DOHH2 (cell line): ENCODE results near the gene RBP2.

Experiments used
- H3F3A ChIP-seq: fragments of 200-600 bp; sonication (generic), shearing (Covaris generic); 2 replicates; pipeline ENCODE4 v1.6.0; 2016; ENCODE audit warnings: antibody characterized with exemption, mild to moderate bottlenecking; ENCODE audit not compliant: control insufficient read depth, insufficient read depth
- H3K27ac ChIP-seq: fragments of 200-600 bp; sonication (generic); 2 replicates; pipeline ENCODE4 v1.5.1; 2014; ENCODE audit warnings: low read depth, mild to moderate bottlenecking, low read length, moderate library complexity
- H3K27me3 ChIP-seq: fragments of 200-600 bp; sonication (generic); 2 replicates; pipeline ENCODE4 v1.6.1; 2014; ENCODE audit warnings: mild to moderate bottlenecking, low read length, mixed read lengths; ENCODE audit not compliant: control insufficient read depth
- H3K36me3 ChIP-seq: fragments of 200-600 bp; sonication (generic); 2 replicates; pipeline ENCODE4 v1.6.1; 2014; ENCODE audit warnings: mild to moderate bottlenecking, low read length, moderate library complexity, mixed read lengths; ENCODE audit not compliant: control insufficient read depth
- H3K4me1 ChIP-seq: fragments of 200-600 bp; sonication (generic); 2 replicates; pipeline ENCODE4 v1.6.1; 2014; ENCODE audit warnings: mild to moderate bottlenecking, low read length, mixed read lengths; ENCODE audit not compliant: control insufficient read depth
- H3K4me2 ChIP-seq: fragments of 200-600 bp; sonication (generic); 2 replicates; pipeline ENCODE4 v1.6.0; 2014; ENCODE audit warnings: mild to moderate bottlenecking, low read length, moderate library complexity
- H3K4me3 ChIP-seq: fragments of 200-600 bp; sonication (generic); 2 replicates; pipeline ENCODE4 v1.5.1; 2014; ENCODE audit warnings: mild to moderate bottlenecking, low read length, mixed read lengths
- H3K79me2 ChIP-seq: fragments of 200-600 bp; sonication (generic); 2 replicates; pipeline ENCODE4 v1.6.1; 2014; ENCODE audit warnings: mild to moderate bottlenecking, low read length, mixed read lengths; ENCODE audit not compliant: control insufficient read depth
- H3K9me2 ChIP-seq: fragments of 200-600 bp; sonication (generic); replicated peaks from 2 replicates; pipeline ENCODE4 v1.6.1; 2014; ENCODE audit warnings: mild to moderate bottlenecking, low read length, mixed read lengths; ENCODE audit not compliant: control insufficient read depth
- H3K9me3 ChIP-seq: fragments of 200-600 bp; sonication (generic); 2 replicates; pipeline ENCODE4 v1.6.1; 2014; ENCODE audit warnings: antibody characterized with exemption, low read length, mixed read lengths; ENCODE audit not compliant: control insufficient read depth, insufficient read depth
- H4K20me1 ChIP-seq: fragments of 200-600 bp; sonication (generic); 2 replicates; pipeline ENCODE4 v1.6.0; 2014; ENCODE audit warnings: low read depth, mild to moderate bottlenecking, antibody characterized with exemption, low read length, moderate library complexity; ENCODE audit not compliant: control insufficient read depth, insufficient read depth
- EZH2phosphoT487 ChIP-seq: fragments of 200-600 bp; sonication (generic); IDR thresholded peaks from 2 replicates; pipeline ENCODE4 v1.6.1; 2017; ENCODE audit warnings: borderline replicate concordance, mild to moderate bottlenecking, antibody characterized with exemption, low read length, moderate library complexity, mixed read lengths
- TF ChIP-seq, protein P1 (sequence below): fragments of 200-600 bp; sonication (generic); IDR thresholded peaks from one replicate; pipeline ENCODE4 v1.5.1; 2014; ENCODE audit warnings: antibody characterized with exemption, mild to moderate bottlenecking, low read depth, low read length; ENCODE audit not compliant: poor library complexity, severe bottlenecking

RBP2 gene

GRCh38 chr3:139506766-139507165 lies 30.4 kb upstream of the RBP2 start:
- no peaks in the 10 kb centered on the region for H3K9me3 ChIP-seq
- H3F3A ChIP-seq = no peaks in the 10 kb centered on the region
- no peak overlapping the region for H3K4me3 ChIP-seq
- no peaks in the 10 kb centered on the region for H3K36me3 ChIP-seq
- H4K20me1 ChIP-seq = no peaks in the 10 kb centered on the region
- no peaks in the 10 kb centered on the region for H3K4me1 ChIP-seq
- H3K4me2 ChIP-seq = no peak overlapping the region
- no peaks in the 10 kb centered on the region for H3K27me3 ChIP-seq
- H3K79me2 ChIP-seq = no peaks in the 10 kb centered on the region
- no peak overlapping the region for H3K27ac ChIP-seq
- no peaks in the 10 kb centered on the region for H3K9me2 ChIP-seq
- TF ChIP-seq, protein P1, sequence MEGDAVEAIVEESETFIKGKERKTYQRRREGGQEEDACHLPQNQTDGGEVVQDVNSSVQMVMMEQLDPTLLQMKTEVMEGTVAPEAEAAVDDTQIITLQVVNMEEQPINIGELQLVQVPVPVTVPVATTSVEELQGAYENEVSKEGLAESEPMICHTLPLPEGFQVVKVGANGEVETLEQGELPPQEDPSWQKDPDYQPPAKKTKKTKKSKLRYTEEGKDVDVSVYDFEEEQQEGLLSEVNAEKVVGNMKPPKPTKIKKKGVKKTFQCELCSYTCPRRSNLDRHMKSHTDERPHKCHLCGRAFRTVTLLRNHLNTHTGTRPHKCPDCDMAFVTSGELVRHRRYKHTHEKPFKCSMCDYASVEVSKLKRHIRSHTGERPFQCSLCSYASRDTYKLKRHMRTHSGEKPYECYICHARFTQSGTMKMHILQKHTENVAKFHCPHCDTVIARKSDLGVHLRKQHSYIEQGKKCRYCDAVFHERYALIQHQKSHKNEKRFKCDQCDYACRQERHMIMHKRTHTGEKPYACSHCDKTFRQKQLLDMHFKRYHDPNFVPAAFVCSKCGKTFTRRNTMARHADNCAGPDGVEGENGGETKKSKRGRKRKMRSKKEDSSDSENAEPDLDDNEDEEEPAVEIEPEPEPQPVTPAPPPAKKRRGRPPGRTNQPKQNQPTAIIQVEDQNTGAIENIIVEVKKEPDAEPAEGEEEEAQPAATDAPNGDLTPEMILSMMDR = no peak
- no peak for TF ChIP-seq EZH2phosphoT487

GRCh38 chr3:139505829-139506386 lies 29.6 kb upstream of the RBP2 start:
- no peaks in the 10 kb centered on the region for H3K9me2 ChIP-seq
- no peaks in the 10 kb centered on the region for H4K20me1 ChIP-seq
- no peak overlapping the region for H3K4me2 ChIP-seq
- no peaks in the 10 kb centered on the region for H3F3A ChIP-seq
- no peaks in the 10 kb centered on the region for H3K27me3 ChIP-seq
- H3K9me3 ChIP-seq = no peaks in the 10 kb centered on the region
- no peaks in the 10 kb centered on the region for H3K79me2 ChIP-seq
- TF ChIP-seq, protein P1 = no peak
- TF ChIP-seq EZH2phosphoT487 = no peak
- no peaks in the 10 kb centered on the region for H3K4me1 ChIP-seq
- H3K4me3 ChIP-seq = no peak overlapping the region
- no peak overlapping the region for H3K27ac ChIP-seq
- H3K36me3 ChIP-seq = no peaks in the 10 kb centered on the region

- Histone ChIP-seq H4K20me1 (no peaks in the 10 kb centered on the region), H3K4me1 (no peaks in the 10 kb centered on the region), H3K36me3 (no peaks in the 10 kb centered on the region), H3K4me2 (no peak overlapping the region), H3F3A (no peaks in the 10 kb centered on the region), H3K79me2 (no peaks in the 10 kb centered on the region), H3K4me3 (no peak overlapping the region), H3K9me3 (no peaks in the 10 kb centered on the region), H3K27ac (no peak overlapping the region), H3K9me2 (no peaks in the 10 kb centered on the region), H3K27me3 (0 out of 2 replicates have a peak, but pooled peaks cover 7% of the 10 kb centered on the region)
- TF ChIP-seq, protein P1 = no peak
- TF ChIP-seq EZH2phosphoT487 = no peak
Observed at GRCh38 chr3:139499536-139499935, 23.2 kb upstream of the RBP2 start.
